Measurements from ENCODE around the gene ALMS1. TPM values are rescaled to one million over a fixed set of nuclear protein-coding genes. Genes with fewer than 3 reads are reported as not detected.

Gene ALMS1
- total RNA-seq, 1 experiment from 2014 or later, result 19.5 TPM

GRCh38 chr2:73406996-73407395 lies 21.4 kb downstream of the ALMS1 start:
- no peak overlapping the region for H3K27ac ChIP-seq (ENCODE audit: low read length)
- ATAC-seq (no peak), DNase-seq (ENCODE audit: low read depth, low spot score) (no peak)
- H3K4me3 ChIP-seq (ENCODE audit: low read depth in 2 of 2, low read length in 2 of 2), result no peak overlapping the region
- TF ChIP-seq REST (IDR thresholded peaks at IDR 0.05; ENCODE audit: insufficient read depth in 1 of 2, low read depth in 2 of 2, low read length in 1 of 2) (no peak), CTCF (IDR thresholded peaks at IDR 0.05) (no peak), POLR2AphosphoS5 (IDR thresholded peaks at IDR 0.05; ENCODE audit: low read depth, low read length) (no peak), TCF7L2 (IDR thresholded peaks at IDR 0.05; ENCODE audit: low read depth, low read length) (no peak), SIN3A (IDR thresholded peaks at IDR 0.05; ENCODE audit: borderline replicate concordance, insufficient read depth, low read depth, low read length) (no peak)
- CTCF ChIA-PET, result no interaction called here
- no peaks in the 10 kb centered on the region for H3K27me3 ChIP-seq (ENCODE audit: control insufficient read depth, insufficient read depth, low read length)
- BruUV-seq (replicated peaks), result no TSS peak
- POLR2A ChIA-PET, result no interaction called here
- in situ Hi-C loops (cut with HindIII; ENCODE audit: low pct_unique_long_range_greater_than_20kb, low sequenced_read_pairs), result no loop called here
- intact Hi-C loops (cut with micrococcal nuclease; ENCODE audit: unreplicated experiment), result no loop called here
- peaks cover 8% of the 10 kb centered on the region; the same call in 1 of the 2 replicates for H3K9me3 ChIP-seq (ENCODE audit: control insufficient read depth, insufficient read depth, low read depth, low read length)
- H3K36me3 ChIP-seq (ENCODE audit: control insufficient read depth, insufficient read depth, low read length), result no peaks in the 10 kb centered on the region
- no peaks in the 10 kb centered on the region for H3K4me1 ChIP-seq (ENCODE audit: control insufficient read depth, insufficient read depth, low read length)

GRCh38 chr2:73408198-73408597 lies 22.6 kb downstream of the ALMS1 start:
- TF ChIP-seq POLR2AphosphoS5 (IDR thresholded peaks at IDR 0.05; ENCODE audit: low read depth, low read length) (no peak), CTCF (IDR thresholded peaks at IDR 0.05) (no peak), TCF7L2 (IDR thresholded peaks at IDR 0.05; ENCODE audit: low read depth, low read length) (no peak), SIN3A (IDR thresholded peaks at IDR 0.05; ENCODE audit: borderline replicate concordance, insufficient read depth, low read depth, low read length) (no peak), REST (IDR thresholded peaks at IDR 0.05; ENCODE audit: insufficient read depth in 1 of 2, low read depth in 2 of 2, low read length in 1 of 2) (no peak)
- in situ Hi-C loops (cut with HindIII; ENCODE audit: low pct_unique_long_range_greater_than_20kb, low sequenced_read_pairs), result no loop called here
- POLR2A ChIA-PET, result interaction anchor here (0.7 kb wide), 1 partner anchor 51 kb away, joined by 3 read pairs; no protein-coding TSS in a partner anchor

More at GRCh38 chr2:73408198-73408597, 22.6 kb downstream of the ALMS1 start:
- no peaks in the 10 kb centered on the region for H3K27me3 ChIP-seq (ENCODE audit: control insufficient read depth, insufficient read depth, low read length)
- H3K9me3 ChIP-seq (ENCODE audit: control insufficient read depth, insufficient read depth, low read depth, low read length), result peaks cover 4% of the 10 kb centered on the region; the same call in 1 of the 2 replicates
- no TSS peak for BruUV-seq (replicated peaks)
- no peaks in the 10 kb centered on the region for H3K4me1 ChIP-seq (ENCODE audit: control insufficient read depth, insufficient read depth, low read length)
- intact Hi-C loops (cut with micrococcal nuclease; ENCODE audit: unreplicated experiment), result no loop called here
- CTCF ChIA-PET, result no interaction called here
- DNase-seq (ENCODE audit: low read depth, low spot score) (no peak), ATAC-seq (no peak)
- no peak overlapping the region for H3K27ac ChIP-seq (ENCODE audit: low read length)
- H3K4me3 ChIP-seq (ENCODE audit: low read depth in 2 of 2, low read length in 2 of 2), result no peak overlapping the region
- no peaks in the 10 kb centered on the region for H3K36me3 ChIP-seq (ENCODE audit: control insufficient read depth, insufficient read depth, low read length)

All from Panc1 (cell line).